Measurements from ENCODE around the gene FLNB.
A peak's percentile ranks its signal among the peaks of the same experiment; 100 is the strongest.
"Not testable (repeated sequence)": the region's sequence is repeated elsewhere in the genome, so short reads cannot be mapped to it uniquely, and the experiment has no call there.

Gene FLNB

DNA sequence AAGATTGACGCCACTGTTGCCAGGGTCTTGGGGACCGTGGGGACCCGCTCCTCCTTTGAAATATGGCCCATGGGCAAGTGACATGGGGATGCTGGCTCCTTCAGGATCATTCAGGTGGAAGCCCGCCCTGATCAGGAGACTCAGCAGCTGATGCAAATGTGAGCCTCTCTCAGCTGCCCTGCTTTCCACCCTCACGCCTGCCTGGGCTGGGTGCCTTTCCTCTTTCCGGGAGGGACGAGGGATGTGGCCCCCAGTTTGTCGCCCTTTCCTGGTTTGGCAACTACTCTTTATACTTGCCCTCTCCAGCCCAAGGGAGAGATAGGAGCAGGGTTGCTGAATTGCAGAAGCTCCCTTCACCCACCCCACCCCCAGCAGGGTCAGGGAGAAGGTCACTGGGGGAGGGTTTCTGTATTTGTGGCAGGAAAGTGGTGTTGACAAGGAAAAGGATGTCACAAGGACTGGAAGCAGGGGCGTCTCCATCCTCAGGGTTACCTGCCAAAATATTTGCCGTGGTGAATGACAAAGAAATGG, 180.8 kb downstream of the FLNB start:
- peak in 1 of 2 experiments; percentile 4 for DNase-seq

DNA sequence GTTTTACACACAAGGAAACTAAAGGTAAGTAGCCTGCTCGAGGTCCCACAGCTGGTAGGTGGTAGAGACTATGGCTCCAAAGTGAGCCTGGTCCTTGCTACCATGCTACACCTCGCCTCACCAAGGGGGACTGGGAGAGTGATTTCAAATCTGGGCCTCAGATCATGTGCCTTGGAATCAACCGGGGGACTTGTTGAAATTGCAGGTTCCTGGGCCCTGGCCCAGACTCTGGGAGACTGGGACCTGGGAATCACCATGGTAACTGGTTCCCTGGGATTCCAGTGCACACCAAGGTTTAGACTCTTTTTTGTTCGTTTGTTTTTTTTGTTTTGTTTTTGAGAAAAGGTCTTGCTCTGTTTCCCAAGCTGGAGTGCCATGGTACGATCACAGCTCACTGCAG, 181.5 kb downstream of the FLNB start:
- no peak for DNase-seq

DNA sequence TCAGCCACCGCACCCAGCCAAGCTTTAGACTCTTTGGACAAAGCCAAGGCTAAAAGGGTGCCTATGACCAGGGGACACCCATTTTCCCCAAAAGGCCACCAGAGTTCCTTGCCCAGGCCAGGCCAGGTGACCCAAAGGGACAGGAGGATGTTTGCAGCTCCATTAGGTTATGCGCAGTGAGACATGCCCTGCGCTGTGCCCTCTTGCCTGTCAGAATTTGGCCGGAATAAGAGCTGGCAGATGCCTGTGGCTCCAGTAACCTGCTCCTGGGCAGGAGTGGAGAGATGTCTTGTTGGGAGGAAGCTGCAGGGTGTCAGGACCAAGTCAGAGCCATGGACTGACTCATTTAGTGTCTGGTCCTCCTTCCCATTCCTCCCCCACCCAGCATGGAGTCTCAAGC, 182.1 kb downstream of the FLNB start:
- DNase-seq, result no peak

DNA sequence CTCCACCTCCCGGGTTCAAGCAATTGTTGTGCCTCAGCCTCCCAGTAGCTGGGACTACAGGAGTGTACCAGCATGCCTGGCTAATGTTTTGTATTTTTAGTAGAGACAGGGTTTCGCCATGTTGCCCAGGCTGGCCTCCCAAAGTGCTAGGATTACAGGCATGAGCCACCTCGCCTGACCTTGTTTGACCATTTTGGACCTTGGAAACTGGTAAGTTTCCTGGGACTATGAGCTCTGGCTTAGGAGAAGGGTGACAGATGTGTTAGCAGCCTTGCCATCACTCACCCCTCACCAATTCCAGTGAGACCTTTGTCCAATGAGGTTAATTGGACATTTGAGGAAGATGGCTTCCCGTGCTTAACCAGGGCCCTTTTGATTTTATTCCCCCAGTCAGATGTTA, 182.7 kb downstream of the FLNB start:
- DNase-seq, result no peak

DNA sequence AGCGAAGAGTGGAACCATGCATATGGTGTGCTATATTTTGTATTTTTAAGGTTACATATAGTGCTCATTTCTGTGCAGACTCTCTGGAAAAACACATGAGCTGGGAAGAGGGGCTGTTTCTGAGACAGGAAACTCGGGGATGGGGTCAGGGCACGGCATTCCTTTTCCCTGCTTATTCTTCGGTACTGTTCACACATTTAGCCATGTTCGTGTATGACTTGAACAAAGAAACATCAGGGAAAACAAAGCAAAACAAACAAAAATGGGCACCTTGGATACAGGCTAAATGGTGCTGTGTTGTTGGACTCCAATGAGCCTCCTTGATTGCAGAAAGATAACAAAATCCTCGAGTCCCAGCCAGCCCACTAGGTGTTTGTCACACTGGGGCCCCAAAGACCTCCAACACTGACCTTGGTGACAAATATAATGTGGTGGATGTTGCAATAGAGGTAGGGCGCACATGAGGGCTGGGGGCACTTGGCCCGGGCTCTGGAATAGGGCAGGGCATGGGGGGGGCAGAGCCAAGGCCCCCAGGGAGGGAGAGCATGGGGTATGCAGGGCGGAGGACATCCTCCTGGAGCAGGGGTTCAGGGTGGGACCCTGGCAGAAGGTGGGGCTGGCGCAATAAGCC, 183.3 kb downstream of the FLNB start:
- no peak for DNase-seq

DNA sequence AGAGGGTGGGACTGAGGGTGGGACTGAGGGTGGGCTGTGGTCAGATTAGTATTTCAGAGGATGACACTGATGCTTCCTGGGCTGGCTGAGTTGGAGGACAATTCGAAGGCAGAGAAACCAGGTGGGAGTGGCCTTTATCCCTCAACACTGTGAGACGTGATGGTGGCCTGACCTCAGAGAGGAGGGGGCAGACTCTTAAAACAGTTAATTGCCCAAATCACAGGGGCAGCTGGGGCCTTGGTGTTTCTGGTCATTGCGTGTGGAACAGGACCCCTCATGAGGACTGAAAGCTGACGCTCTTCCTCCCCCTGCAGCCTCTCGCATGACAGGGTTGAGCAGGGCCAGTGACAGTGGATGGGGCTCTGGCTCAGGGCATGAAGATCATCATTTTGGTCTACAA, 183.8 kb downstream of the FLNB start:
- no peak for DNase-seq

DNA sequence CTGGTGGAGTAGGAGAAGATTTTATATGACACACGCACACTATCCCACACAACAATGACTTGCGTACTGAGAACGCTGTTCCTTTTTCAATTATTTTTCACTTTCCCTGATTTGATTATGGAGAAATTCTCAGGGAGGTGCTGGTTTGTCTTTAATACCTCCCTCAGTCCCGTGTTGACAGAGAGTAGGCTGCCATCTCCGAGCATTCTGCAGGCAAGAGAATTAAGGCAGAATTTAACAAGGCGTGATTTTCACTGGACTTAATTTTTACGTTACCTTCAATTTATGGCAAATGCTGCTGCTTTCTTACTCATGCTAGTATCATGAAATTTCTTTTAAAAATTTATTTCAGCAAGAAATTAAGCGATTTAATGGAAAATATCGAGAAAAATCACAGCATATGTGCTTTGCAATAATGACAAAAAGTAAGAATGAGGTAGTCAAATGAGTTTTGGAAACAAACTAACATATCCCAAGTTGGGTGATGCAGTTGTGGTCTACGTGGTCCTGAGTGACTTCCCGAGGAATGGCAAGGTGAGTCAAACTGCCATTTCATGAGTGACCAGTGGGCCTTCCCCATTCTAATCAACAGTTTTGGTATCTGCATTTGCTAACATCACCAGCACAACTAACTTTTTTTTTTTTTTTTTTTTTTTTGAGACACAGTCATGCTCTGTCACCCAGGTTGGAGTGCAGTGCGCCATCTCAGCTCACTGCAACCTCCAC, 185.6 kb downstream of the FLNB start:
- no peak for DNase-seq

DNA sequence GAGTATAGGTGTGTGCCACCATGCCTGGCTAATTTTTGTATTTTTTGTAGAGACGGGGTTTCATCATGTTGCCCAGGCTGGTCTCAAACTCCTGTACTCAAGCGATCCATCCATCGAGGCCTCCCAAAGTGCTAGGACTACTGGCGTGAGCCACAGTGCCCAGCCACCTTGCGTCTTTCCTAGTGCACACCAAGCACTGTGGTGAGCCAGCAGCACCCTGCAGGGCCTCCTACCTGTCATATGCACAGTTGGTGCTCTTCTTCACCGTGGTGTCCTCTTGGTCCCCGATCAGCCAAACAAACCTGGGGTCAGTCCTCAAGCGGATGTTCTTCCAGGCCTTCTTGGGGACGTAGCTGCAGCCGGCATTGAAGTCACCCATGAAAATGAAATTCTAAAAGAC, 189.4 kb downstream of the FLNB start:
- no peak for DNase-seq

DNA sequence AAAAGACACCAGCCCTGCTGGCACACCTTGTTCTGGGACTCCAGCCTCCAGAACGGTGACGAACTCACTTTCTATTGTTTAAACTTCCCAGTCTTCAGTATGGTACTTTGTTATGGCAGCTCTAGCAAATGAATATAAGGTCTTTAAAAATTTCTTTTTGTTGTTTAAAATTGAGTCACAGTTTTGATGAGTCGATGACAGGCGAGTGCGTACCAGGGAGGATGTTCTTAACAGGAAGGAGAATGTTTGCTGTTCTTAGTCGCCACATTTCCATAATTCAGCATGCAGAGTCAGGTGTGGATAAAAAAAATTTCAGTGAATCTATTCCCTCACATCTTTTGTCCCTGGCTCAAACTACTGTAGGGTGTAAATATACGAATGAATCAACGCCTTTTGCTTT, 190.1 kb downstream of the FLNB start:
- DNase-seq, result no peak

DNA sequence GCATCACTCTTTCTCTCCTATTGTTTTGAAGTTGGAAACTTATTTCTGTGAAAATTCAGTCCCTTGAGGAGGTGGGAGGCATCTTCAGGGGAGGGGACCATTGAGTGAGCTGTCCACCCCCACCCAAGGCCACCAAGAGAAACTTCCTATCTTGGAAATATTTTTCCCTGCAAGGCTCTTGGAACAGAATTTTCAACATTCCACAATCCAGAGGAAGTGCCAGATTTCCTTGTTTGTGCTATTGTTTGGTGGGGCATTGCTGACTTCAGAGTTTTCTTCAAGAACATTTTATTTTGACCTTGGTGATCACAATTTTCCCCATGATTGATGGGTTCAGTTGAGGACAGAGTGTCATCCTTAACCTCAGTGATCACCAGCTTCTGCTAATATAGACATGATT, 190.6 kb downstream of the FLNB start:
- no peak for DNase-seq

DNA sequence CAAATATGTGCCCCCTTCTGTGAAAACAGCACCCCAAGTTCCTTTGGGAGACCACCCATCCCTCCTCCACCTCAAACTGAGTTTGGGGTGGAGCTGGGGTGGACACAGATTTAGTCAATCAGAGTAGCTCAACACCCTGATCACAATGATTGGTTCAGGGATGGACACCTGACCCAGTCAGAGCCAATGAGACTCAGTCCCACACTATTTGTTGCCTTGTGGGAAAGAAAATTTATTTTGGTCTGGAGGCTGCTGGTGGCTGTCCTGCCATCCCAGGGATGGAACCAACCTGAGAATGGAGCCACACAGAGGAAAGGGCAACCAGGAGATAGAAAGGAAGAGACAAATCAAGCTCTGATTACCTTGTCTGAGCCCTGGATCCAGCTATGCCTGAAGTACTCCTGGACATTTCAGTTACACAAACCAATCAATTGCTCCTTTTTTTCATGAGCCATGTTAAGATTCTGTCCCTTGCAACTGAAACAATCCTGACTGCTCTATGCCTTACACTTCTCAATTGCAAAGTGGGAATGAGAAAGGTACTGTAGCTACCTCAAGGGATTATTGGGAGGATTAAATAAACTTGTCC, 192.0 kb downstream of the FLNB start:
- DNase-seq, result no peak

DNA sequence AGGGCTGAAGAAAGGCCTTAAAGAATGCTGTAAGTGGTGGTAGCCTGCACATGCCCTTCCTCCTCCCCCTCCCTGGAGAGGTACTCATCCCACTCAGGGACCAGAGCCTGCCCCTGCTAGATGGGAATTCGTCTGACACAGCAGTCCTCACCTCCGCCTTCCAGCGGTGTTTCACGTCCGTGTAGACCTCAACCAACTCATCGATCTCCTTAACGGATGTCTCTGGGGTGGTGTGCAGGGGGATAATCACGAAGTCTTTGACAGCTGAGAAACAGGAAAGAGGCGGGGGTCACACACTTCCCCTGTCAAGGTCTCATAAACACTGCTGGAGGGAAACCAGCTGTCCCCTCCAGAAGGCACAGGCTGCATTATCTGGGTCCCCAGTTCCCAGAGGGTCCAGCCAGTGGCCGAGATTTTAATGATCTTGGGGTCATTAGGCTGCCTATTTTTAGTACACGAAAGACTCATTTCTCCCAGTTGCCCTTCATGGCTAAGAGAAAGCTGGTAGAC, 192.7 kb downstream of the FLNB start:
- no peak for DNase-seq

DNA sequence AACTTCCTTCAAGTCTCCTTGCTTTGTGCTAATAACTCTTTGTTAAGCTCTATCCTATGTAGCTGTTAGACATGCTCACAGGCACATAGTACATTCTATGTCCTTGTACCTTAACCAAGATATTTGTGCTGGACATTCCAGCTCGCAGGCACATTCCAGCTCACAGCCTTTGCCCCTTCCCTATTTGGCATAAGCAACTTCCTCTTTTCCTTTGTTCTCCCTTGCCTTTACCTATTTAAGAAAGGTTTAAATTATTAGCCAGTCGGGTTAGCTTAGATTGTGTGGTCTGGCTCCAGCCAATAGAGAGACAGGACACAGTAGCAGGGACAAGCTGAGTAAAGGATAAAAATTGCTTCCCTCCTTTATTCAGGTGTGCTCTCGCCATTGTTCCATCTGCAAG, 193.2 kb downstream of the FLNB start:
- DNase-seq, result not testable (repeated sequence)

DNA sequence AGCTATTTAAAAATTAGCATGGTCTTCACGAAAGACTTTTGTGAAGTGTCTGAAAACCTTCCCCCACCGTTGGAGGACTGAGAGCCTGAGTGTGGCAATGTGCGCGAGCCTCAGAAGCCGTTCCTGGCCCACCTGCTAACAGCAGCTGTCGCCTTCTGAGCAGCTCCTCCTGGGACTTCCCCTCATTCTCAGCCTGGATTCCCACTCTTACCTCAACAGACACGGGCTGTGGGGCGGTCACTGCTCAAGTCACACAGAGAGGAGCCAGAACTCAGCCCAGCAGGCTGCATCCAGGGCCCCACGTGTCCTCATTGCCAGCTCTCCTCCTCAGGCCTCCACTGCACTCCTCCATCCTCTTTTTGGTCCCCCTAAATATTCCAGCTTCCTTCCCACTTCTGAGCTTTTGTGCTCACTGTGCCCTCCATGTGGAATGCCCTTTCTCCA, 194.7 kb downstream of the FLNB start:
- DNase-seq, result no peak

DNA sequence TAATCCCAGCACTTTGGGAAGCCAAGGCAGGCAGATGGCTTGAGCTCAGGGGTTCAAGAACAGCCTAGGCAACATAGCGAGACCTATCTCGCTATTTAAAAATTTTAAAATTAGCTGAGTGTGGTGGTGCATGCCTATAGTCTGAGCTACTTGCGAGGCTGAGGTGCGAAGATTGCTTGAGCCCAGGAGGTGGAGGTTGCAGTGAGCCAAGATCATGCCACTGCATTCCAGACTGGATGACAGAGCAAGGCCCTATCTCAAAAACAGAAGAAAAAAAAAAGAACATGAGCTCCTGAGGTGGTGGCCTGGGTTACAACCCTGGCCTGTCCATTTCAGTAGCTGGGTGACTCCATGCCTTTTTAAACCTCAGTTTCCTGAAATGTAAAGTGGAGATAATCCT, 195.3 kb downstream of the FLNB start:
- DNase-seq, result no peak

DNA sequence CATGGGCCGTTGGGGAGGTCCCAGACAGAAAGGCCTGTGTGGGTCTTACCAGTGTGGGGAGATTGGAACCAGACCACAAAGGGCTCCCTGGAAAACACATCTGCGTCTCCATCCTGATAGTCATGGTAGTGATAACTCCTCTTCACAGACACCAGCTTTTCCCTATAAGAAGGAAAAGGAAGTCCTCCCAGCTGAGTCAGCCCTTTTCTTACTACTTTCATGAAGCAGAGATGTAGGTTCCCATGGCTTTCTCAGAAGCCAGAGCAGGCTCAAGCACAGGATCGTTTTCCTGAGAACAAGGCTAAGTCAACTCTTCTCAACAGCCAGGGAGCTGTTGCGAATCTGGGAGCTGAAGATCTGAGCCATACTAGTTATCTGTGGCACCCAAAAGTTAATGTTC, 196.5 kb downstream of the FLNB start:
- no peak for DNase-seq

DNA sequence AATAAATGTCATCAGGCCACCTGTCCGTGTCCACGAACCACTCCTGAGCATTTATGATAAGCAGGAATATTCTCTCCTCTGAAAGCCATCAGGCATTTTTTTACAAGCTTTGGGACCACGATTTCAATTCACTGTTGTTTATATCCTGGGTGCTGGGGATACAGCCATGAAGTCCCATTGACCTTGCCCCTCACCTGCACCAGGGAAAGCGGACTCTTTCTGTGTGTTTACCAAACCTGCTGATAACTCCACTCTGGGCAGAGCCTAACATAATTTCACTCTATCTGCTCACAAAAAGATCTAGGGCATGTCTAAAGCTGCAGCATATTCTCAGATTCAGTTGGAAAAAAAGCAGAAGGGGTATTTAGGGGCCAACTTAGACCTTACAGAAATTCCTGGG, 197.8 kb downstream of the FLNB start:
- DNase-seq, result no peak

DNA sequence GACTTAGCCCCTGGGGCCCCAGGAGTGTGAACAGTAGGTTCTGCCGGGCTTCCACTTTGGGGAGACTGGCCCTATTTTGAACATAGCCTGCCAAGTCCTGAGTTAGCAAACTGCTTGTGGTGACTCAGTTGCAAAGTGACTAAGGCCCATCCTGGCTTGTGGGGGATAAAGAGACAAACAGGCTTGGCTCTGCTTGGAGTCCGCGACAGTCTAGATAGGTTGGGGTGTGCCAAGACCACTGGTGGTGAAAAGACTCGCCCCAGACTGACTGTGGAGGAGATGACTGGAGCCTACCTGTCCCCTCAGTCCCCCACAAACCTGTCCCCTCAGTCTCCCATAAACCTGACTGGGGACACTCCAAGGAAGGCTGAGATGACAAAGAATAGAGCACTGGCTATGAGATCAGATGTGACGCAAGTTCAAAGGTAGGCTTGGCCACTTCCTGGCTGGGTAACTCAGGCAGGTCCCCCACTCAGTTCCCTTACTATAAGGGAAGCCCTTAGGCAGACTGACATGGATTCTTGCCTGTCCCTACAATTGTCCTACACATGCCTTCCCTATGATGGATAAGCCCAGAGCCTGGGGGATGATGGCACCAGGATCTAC, 198.3 kb downstream of the FLNB start:
- no peak for DNase-seq

DNA sequence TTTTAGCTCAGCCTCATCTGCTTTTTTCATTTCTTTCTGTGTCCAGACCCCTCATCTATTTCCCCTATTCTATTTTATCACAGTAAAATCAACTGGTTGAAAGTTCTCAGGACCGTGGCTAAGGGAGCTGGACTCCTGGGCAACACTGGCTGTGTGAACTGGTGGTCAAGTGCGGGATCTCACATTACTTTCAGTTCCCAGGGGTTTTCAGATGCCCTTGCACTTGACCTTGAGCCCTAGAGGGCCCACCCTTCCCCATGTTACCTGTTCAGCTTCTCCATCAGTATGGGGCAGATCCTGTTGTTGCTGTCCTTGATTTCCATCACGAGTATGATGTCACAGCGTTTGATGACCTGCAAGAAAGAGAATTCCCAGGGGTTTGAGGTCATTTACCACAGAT, 199.7 kb downstream of the FLNB start:
- no peak for DNase-seq

DNA sequence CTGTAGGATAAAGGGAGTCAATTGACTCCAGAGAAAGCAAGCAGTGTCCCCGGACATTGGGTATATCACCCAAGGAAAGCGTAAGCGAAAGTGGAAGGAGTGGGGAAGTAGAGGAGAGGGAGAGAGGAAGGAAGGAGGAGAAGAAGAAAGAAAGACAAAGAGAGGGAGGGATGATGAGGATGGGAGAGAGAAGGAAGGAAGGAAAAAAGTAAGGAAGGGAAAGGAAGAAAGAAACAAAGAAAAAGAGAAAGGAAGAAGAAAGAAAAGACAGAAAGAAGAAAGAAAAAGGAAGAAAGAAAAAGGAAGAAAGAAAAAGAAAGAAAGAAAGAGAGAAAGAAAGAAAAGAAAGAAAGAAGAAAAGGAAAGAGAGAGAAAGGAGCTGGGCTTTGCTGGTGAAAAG, 201.7 kb downstream of the FLNB start:
- DNase-seq, result no peak

DNA sequence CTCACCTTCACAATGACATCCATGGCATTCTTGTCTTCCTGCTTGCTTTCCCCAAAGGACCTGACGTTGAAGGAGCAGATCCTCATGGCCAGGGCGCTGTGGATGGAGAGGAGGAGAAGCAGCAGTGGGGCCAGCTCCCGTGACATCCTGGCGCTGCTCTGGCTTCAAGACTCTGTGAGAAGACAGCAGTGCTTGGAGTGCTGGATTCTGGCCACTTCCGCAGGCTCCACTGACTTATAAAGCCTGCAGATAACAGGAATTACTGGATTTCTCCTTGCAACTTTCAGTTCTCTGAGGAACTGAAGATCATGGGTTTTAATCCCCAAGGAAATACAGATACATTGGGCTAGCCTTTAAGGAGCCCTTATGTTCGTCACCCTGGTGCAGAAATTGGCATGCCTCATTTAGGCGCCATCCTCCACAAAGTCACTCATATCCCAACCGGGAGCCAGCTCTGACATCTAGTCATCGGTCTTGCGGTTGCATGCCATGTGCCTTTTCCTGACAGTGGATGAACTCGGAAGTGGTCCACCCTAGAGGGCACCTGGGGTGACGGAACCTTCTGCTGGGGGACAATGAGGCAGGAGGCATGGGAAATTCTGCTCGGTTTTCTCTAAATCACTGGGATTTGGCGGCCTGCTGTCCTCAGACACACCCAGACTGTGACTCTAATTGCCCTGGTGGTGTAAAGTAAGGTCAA, 202.7 kb downstream of the FLNB start, which contains the start of gene DNASE1L3:
Gene DNASE1L3 (minus strand): TSS at position 212 of the 700 bp plus-strand sequence. CDS start 66 bp downstream, at position 146.
- DNase-seq, result no peak

DNA sequence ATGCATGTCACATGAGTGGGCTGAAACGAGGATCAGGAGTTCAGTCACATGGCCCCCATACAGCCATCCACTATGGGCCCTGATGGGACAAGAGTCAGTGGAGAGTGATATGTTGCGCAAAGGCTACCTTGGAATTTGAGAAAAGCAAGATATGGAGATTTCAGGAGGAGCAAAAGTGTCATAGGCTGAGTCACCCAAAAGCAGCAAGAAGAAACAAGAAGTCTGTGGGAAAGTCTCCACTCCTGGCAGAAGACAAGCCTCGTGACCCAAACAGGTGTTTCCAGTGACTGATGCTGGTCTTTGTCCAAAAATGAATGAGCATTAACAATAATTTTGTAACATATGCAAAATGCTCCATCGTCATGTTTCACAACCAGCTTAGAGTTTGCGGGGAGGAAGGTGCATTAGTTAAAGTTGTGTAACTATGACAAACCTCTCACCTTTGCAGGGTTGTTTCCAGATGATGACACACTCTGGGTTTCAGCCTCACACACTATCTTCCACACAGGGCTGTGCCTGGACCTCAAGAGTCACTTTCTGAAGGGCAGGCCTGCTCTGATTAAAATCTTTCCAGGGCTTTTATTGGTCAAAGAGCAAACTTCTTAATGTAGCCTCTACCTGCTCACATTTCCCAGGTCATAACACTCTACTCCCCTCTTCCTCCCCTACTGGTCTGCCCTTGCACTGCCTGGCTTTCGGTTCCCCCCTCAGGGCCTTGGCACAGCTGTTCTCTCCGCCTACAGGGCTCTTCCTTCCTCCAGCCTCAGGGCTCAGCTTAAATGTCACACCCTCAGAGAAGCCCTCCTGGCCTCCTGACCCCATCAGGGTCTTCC, 206.5 kb downstream of the FLNB start:
- no peak for DNase-seq

Measured in NCI-H526 (cell line).